ENCODE data around the gene GCLC. TPM values are rescaled to one million over a fixed set of nuclear protein-coding genes. Genes with fewer than 3 reads are reported as not detected.

Gene GCLC
- total and polyA plus RNA-seq, 10 of the 15 experiments (the other 5 are each of a cell fraction or from before 2014, with no cell fraction given): 6.5 to 23.6 (median 12.5) TPM

- TF ChIP-seq E2F4 (IDR thresholded peaks at IDR 0.05; ENCODE audit: low read depth, low read length): no peak
- no peak for TF ChIP-seq HDAC2 (IDR thresholded peaks at IDR 0.05)
- TF ChIP-seq GABPA (IDR thresholded peaks at IDR 0.05; ENCODE audit: low read depth): no peak
- TF ChIP-seq RB1 (IDR thresholded peaks at IDR 0.05; ENCODE audit: borderline replicate concordance): no peak
- no peak for TF ChIP-seq NRF1 (conservative IDR thresholded peaks at IDR 0.05; ENCODE audit: low read depth, low read length)
Measured at GRCh38 chr6:53528107-53528506, 16.8 kb downstream of the GCLC start (continued).

DNA sequence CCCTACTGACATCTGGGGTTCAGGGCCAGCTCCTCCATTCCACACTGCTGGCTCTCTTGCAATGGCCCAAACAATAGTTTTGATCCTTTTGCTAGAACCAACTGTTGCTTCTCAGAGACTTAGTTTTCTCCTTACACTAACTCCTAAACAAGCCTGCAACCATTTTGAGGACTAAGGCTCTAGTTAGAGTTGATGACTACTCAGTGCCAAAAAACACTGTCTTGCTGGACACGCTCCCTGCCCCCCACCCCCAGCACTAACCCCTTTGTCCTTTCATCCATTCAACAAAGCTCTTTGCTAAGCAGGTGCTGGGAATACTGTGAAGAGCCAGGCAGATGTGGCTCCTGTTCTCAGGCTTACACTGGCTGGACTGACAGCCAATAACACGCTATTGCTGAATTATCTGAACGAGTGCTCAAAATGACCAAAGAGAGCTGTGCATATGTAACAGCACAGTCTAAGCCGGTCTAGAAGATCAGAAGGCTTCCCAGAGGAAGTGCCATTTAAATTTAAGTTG is 17.6 kb downstream of the GCLC start:
- POLR2A ChIA-PET: interaction anchor here (0.7 kb wide), 1 partner anchor 42 kb away, joined by 4 read pairs; no protein-coding TSS in a partner anchor
- H4K20me1 ChIP-seq (ENCODE audit: control insufficient read depth, insufficient read depth): no peaks in the 10 kb centered on the region
- no peak for ATAC-seq
- no peak for FAIRE-seq
- H3K4me1 ChIP-seq (ENCODE audit: control insufficient read depth, insufficient read depth, low read length): peaks cover 5% of the 10 kb centered on the region
- H3K27ac ChIP-seq (ENCODE audit: control insufficient read depth, insufficient read depth): no peak overlapping the region
- no peaks in the 10 kb centered on the region for H3K9me3 ChIP-seq (replicated peaks; ENCODE audit: control insufficient read depth, insufficient read depth, low read length)
- WGBS (ENCODE audit: insufficient coverage, insufficient replicate concordance, low lambda C conversion rate, missing lambda C conversion rate): 96% methylated on average over 4 of the region's 4 CpGs
- SMC1A ChIA-PET (ENCODE audit: uncharacterized antibody, unreplicated experiment): interaction anchor here (1.7 kb wide), 1 partner anchor 9 kb away, joined by 3 read pairs; no protein-coding TSS in a partner anchor
- no peak for DNase-seq (ENCODE audit: low read depth, low spot score)
- intact Hi-C loops (cut with micrococcal nuclease; ENCODE audit: unreplicated experiment): no loop called here
- no peaks in the 10 kb centered on the region for H3K27me3 ChIP-seq (replicated peaks in 1 of 2; ENCODE audit: control insufficient read depth in 2 of 2, insufficient read depth in 2 of 2, low read length in 1 of 2)
- no peak overlapping the region for H3K4me2 ChIP-seq (ENCODE audit: control insufficient read depth, insufficient read depth)
- no peak overlapping the region for H3K9ac ChIP-seq (ENCODE audit: control insufficient read depth, insufficient read depth, low read length)
- H3K4me3 ChIP-seq: no peak overlapping the region
- H2AFZ ChIP-seq (ENCODE audit: control insufficient read depth, low read depth, low read length): no peak overlapping the region
- no peaks in the 10 kb centered on the region for H3K36me3 ChIP-seq (ENCODE audit: control insufficient read depth in 2 of 2, insufficient read depth in 2 of 2, low read length in 1 of 2)
- RAD21 ChIA-PET (ENCODE audit: unreplicated experiment): no interaction called here
- in situ Hi-C loops (cut with MboI): no loop called here
- H3K79me2 ChIP-seq (ENCODE audit: control insufficient read depth, insufficient read depth, low read length): no peaks in the 10 kb centered on the region
- no TSS peak for BruUV-seq (replicated peaks)
- CTCF ChIA-PET: interaction anchor here (1.2 kb wide), 1 partner anchor 34 kb away, joined by 3 read pairs; no protein-coding TSS in a partner anchor
- TF ChIP-seq RUNX3 (IDR thresholded peaks at IDR 0.05; ENCODE audit: low read length) (no peak), MTA2 (IDR thresholded peaks at IDR 0.05; ENCODE audit: low read depth) (no peak), TARDBP (IDR thresholded peaks at IDR 0.05; ENCODE audit: borderline replicate concordance) (no peak), E4F1 (IDR thresholded peaks at IDR 0.05; ENCODE audit: borderline replicate concordance, partially characterized antibody) (no peak), KLF5 (IDR thresholded peaks at IDR 0.05; ENCODE audit: partially characterized antibody) (no peak), NBN (IDR thresholded peaks at IDR 0.05) (no peak), RELA (IDR thresholded peaks at IDR 0.05; ENCODE audit: borderline replicate concordance, partially characterized antibody) (no peak), EED (IDR thresholded peaks at IDR 0.05; ENCODE audit: low read depth) (no peak), NFXL1 (IDR thresholded peaks at IDR 0.05; ENCODE audit: borderline replicate concordance) (no peak)
- TF ChIP-seq, protein P1, sequence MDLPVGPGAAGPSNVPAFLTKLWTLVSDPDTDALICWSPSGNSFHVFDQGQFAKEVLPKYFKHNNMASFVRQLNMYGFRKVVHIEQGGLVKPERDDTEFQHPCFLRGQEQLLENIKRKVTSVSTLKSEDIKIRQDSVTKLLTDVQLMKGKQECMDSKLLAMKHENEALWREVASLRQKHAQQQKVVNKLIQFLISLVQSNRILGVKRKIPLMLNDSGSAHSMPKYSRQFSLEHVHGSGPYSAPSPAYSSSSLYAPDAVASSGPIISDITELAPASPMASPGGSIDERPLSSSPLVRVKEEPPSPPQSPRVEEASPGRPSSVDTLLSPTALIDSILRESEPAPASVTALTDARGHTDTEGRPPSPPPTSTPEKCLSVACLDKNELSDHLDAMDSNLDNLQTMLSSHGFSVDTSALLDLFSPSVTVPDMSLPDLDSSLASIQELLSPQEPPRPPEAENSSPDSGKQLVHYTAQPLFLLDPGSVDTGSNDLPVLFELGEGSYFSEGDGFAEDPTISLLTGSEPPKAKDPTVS (IDR thresholded peaks at IDR 0.05; ENCODE audit: low read depth, low read length): no peak
- TF ChIP-seq, protein P2, sequence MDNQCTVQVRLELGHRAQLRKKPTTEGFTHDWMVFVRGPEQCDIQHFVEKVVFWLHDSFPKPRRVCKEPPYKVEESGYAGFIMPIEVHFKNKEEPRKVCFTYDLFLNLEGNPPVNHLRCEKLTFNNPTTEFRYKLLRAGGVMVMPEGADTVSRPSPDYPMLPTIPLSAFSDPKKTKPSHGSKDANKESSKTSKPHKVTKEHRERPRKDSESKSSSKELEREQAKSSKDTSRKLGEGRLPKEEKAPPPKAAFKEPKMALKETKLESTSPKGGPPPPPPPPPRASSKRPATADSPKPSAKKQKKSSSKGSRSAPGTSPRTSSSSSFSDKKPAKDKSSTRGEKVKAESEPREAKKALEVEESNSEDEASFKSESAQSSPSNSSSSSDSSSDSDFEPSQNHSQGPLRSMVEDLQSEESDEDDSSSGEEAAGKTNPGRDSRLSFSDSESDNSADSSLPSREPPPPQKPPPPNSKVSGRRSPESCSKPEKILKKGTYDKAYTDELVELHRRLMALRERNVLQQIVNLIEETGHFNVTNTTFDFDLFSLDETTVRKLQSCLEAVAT (IDR thresholded peaks at IDR 0.05): no peak

Measured in GM12878 (cell line).